ENCODE measurements around the gene PRR12. TPM values are rescaled to one million over a fixed set of nuclear protein-coding genes. Genes with fewer than 3 reads are reported as not detected.
"Not testable (repeated sequence)": the region's sequence is repeated elsewhere in the genome, so short reads cannot be mapped to it uniquely, and the experiment has no call there.

Gene PRR12
- polyA plus RNA-seq, 4 donors, result 15.4 to 31.1 (median 20.3) TPM

DNA sequence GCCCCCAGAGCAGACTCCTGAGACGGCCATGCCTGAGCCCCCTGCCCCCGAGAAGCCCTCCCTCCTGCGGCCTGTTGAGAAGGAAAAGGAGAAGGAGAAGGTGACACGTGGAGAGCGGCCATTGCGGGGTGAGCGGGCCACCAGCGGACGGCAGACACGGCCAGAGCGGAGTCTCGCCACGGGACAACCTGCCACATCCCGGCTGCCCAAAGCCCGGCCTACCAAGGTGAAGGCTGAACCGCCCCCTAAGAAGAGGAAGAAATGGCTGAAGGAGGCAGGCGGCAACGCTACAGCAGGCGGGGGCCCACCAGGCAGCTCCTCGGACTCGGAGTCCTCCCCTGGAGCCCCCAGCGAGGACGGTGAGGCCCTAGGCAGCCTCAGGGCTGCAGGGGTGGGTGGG, 24.9 kb downstream of the PRR12 start:
- DNase-seq (ENCODE audit: low read depth in 4 of 4, low spot score in 3 of 4), result no peak

DNA sequence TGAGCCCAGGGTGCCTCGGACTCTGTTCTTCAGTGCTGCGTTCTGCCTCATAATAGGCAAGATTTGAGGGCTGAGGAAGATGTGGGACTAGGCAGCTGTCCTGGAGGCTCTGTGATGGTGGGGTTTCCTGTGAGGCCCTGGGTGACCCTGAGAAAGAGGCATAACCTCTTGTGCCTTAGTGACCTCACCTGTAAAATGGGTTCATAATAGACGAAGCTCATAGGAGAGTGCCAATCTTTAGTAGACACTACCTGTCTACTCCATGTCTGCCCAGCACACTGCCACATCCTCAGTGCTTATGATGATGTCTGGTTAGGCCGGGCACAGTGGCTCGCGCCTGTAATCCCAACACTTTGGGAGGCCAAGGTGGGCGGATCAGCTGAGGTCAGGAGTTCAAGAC, 25.6 kb downstream of the PRR12 start:
- no peak for DNase-seq (ENCODE audit: low read depth in 4 of 4, low spot score in 3 of 4)

DNA sequence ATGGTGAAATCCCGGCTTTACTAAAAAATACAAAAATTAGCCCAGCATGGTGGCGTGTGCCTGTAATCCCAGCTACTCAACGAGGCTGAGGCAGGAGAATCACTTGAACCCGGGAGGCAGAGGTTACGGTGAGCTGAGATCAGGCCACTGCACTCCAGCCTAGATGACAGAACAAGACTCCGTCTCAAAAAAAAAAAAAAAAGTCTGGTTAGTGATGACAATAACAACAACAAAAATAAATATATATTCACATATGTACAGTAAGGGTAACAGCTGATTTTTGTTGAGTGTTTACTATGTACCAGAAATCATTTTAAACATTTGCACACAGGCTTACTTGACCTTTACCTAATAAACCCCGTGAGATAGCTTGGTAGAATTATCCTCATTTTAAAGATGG, 26.0 kb downstream of the PRR12 start:
- DNase-seq (ENCODE audit: low read depth in 4 of 4, low spot score in 3 of 4), result no peak

DNA sequence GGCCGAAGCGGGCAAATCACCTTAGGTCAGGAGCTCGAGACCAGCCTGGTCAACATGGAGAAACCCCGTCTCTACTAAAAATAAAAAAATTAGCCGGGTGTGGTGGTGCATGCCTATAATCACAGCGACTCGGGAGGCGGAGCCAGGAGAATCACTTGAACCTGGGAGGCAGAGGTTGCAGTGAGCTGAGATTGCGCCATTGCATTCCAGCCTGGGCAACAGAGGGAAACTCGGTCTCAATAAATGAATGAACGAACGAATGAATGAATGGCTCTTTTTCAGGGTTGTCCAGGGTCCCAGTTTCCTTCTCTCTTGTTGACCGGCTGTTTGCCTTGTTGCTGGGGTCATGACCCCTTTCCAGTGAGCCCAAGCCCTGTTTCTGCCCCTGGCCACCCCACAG, 26.9 kb downstream of the PRR12 start:
- not testable (repeated sequence) for DNase-seq (ENCODE audit: low read depth in 4 of 4, low spot score in 3 of 4)

DNA sequence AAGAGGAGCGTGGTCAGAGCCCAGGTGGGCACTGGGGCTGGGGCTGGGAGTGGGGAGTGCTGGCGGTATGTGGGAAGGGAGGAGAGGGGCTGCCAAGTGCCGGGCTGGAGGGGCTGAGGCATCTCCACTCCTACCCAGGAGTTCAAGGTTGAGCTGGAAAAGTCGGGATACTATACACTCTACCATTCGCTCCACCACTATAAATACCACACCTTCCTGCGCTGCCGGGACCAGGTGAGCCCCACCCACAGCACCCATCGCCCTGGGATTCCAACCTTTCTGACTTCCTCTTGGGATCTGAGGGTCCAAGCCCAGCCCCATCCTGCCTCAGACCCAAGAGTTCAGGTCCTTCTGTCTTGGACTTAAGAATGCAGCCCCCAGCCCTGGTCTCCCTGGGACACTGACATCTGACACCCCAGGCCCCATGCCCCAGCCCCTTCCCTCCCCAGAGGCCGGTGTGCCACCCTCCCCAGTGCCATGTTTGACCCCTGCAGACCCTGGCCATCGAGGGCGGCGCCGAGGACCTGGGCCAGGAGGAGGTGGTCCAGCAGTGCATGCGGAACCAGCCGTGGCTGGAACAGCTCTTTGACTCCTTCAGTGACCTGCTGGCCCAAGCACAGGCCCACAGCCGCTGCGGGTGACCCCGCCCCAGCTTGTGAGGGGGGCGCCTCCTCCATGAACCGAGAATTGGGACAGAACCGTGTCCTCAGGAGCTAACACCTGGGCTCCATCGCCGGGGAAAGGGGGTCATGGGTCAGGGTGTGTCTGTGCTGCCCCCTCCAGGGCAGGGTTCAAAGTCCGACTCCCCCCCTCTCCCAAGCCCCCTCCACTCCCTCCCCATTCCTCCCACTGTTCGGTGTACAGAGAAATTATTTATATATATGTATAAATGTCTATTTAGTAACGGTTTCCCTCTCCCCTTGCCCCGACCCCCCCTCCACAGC, 34.3 kb downstream of the PRR12 start:
- DNase-seq (ENCODE audit: low read depth in 4 of 4, low spot score in 3 of 4), result no peak

DNA sequence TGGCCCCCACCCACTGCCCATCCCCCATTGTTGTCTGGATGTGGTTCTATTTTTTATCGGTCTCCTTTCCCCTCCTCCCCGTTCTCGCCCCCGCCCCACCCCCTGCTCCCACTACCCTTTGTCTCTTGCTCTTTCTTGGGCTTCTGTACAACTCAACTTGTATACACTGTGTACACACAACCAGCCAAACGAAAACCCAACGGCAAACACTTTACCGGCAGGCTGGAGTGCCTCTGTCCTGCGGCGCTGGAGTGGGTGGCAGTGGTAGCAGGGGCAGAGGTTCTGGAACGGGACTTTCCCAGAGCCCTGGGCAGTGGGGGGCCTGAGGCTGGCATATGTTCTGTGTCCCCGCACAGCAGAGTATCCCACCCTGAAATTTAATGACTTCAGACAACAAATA, 35.2 kb downstream of the PRR12 start:
- no peak for DNase-seq (ENCODE audit: low read depth in 4 of 4, low spot score in 3 of 4)

DNA sequence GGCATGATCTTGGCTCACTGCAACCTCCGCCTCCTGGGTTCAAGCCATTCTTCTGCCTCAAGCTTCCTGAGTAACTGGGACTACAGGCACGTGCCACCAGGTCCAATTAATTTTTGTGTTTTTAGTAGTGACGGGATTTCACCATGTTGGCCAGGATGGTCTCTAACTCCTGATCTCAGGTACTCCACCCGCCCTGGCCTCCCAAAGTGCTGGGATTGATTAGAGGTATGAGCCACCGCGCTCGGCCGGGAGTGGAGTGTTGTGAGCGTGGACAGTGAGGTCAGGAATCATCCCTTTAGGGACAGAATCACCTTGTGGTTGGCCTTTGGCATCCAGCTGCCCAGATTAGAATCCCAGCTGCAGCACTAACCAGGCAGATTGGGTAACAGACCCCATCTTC, 38.7 kb downstream of the PRR12 start:
- DNase-seq (ENCODE audit: low read depth in 4 of 4, low spot score in 3 of 4), result no peak

DNA sequence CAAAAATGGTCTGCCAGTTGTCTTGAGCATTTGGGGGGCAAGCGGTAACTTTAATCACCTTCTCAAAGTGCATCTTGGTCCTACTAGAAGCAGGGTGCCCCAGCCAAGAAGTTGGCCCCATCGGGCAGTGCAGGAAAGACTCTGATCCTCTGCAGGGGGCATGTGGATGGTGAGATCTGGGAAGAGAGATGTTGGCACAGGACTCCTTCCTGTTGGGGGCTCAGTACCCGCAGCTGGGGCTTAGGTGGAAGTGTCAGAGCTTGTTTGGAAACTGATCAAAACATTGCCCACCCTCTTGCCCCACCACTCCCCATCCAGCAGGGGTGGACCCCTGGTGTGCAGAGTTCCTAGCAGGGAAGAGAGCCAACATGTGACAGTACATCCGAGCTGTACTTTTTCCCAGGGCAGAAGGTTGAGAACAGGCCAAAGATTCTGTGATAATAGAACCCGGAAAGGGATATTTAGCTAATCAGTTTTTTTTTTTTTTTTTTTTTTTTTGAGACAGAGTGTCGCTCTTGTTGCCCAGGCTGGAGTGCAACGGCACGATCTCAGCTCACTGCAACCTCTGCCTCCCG, 40.1 kb downstream of the PRR12 start:
- DNase-seq (ENCODE audit: low read depth in 4 of 4, low spot score in 3 of 4), result no peak

DNA sequence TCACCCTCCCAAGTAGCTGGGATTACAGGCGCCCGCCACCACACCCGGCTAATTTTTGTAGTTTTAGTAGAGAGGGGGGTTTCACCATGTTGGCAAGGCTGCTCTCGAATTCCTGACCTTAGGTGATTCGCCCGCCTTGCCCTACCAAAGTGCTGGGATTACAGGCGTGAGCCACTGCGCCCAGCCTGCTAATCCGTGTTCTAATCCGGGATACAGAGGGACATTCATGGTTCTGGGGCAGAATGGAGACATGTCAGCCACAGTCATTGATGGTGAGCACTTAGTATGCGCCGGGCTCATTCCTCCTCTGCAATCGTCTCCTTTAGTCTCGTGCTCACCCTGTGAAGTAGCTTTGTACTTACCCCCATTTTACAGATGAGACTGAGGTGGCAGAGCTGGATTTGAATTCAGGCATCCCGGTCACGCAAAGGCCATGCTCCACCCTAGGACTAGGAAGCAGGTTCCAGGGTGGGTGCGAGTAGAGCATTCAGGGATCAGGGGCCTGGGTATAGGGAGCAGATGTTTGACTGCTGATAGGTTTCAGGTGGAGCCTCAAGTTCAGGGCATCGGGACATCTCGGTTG, 40.7 kb downstream of the PRR12 start:
- no peak for DNase-seq (ENCODE audit: low read depth in 4 of 4, low spot score in 3 of 4)

DNA sequence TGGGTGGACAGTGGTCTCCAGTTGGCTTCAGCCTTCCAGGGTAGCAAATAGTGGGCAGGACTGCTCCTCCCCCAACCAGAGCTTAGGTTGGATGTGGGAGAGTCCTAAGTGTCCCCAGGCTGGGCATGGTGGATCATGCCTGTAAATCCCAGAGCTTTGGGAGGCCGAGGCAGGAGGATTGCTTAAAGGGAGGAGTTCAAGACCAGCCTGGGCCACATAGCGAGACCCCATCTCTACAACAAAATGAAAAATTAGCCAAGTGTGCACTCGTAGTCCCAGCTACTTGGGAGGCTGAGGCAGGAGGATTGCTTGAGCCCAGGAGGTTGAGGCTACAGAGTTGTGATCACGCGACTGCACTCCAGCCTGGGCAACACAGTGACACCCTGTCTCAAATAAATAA, 41.6 kb downstream of the PRR12 start:
- no peak for DNase-seq (ENCODE audit: low read depth in 4 of 4, low spot score in 3 of 4)

DNA sequence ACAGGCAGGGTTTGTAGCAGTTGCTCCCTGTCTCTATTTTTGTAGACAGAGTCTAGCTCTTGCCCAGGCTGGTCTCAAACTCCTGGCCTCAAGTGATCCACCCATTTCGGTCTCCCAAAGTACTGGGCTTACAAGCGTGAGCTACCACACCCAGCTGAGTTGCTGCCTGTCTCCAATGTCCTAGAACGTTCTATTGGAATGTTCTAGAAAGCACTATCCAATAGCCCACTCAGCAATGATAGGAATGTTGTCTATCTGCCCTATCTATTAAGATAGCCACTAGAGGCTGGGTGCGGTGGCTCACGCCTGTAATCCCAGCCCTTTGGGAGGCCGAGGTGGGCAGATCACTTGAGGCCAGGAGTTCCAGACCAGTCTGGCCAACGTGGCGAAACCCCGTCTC, 42.3 kb downstream of the PRR12 start:
- not testable (repeated sequence) for DNase-seq (ENCODE audit: low read depth in 4 of 4, low spot score in 3 of 4)

DNA sequence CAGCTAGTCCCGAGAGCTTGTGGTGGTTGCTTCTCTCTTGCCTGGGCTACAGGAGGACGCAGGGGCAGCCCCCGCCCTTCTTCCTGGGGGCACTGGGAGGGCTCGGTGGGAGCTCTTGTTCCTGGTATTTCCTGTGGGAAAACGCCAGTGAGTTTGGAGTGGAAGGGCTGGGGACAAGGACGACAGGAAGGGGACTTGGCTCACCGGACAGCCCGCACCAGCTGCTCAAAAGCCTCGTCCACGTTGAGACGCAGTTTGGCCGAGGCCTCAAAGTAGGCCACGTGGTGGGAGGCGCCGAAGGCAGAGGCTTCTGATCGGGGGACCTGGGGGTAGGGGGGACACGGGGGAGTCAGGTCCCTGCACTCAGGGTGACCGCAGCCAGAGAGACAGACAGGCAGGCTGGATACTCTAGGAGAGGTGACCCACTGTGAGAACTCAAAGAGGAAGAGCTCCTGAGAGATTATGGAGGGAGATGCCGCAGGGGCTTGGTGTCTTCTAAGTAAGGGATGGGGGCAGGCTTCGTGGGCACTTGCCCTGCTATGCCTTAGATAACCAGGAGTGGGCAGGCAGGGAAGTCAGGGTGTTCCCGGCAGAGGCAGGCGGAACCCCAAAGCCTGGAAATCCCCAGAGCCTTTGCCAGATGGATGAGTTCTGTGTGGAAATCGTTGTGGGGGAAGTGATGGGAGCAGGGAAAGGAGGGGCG, 44.7 kb downstream of the PRR12 start:
- DNase-seq (ENCODE audit: low read depth in 4 of 4, low spot score in 3 of 4), result no peak

DNA sequence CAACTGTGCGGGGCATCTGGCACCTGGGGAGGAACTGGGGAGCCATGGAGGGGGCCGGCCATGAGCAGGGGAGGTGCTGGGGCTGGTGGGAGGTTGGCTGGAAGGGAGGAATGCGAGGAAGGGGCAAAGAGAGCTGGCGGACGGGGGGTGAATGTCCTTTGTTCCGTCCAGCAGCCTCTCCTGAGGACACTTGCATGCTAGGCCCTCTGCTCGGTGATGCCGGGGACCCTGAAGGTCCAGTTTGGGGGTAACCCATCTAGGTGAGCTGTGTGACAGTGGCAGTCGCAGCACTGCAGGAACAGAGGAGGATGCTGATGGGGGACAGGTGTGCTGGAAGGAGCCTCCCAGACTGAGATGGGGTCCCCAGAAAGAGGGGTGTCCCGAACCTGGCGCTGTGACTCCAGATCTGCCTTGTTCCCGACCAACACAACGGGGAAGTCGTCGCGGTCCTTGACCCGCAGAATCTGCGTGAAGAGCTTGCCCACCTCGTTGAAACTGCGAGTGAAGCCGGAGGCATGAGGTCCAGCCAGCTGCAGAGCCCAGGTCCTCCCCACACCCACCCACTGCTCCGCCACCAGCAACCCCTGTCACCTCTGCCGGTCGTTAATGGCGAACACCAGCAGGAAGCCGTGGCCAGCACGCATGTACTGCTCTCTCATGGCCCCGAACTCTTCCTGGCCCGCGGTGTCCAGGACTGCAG, 45.4 kb downstream of the PRR12 start:
- DNase-seq (ENCODE audit: low read depth in 4 of 4, low spot score in 3 of 4), result no peak

DNA sequence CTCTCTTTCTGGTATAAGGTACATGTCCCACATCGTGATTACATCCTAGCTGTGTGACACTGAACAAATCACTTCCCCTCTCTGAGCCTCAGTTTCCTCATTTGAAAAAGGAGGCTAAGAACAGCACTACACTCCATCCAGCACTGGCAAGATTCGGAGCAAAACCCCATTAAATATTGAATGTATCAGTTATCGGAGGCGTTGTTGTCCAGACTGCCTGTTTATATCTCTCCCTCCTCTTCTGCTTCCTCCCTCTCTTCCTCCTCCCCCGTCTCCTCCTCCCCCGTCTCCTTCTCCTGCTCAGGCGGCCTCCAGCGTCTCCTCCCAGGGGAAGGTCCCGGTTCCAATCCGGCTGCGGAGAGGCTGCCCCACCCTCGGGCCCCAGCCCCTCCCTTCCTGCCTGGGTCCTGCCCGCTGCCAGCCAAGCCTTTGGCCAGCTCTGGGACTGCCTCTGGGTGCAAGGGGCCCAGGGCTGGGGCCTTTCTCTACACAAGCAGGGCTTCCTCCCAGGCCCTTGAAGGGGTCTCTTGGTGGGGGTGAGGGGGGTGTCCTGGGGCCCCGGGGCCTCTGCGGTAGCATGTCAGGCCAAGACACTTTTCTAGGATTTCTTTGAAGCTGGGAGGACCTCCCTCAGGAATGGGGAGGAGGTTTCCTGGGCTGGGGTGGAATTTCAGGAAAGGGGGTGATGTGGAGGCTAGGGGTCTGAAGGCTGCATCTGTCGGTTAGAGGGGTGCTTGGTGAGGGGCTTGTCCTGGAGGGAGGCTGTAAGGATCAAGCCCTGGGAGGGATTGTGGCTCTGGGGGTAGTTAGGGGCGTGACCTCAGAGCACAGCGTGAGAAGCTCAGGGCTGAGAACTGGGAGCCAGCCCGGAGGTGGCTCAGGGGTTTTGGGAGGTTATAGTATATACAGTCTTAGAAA, 47.1 kb downstream of the PRR12 start:
- no peak for DNase-seq (ENCODE audit: low read depth in 4 of 4, low spot score in 3 of 4)

DNA sequence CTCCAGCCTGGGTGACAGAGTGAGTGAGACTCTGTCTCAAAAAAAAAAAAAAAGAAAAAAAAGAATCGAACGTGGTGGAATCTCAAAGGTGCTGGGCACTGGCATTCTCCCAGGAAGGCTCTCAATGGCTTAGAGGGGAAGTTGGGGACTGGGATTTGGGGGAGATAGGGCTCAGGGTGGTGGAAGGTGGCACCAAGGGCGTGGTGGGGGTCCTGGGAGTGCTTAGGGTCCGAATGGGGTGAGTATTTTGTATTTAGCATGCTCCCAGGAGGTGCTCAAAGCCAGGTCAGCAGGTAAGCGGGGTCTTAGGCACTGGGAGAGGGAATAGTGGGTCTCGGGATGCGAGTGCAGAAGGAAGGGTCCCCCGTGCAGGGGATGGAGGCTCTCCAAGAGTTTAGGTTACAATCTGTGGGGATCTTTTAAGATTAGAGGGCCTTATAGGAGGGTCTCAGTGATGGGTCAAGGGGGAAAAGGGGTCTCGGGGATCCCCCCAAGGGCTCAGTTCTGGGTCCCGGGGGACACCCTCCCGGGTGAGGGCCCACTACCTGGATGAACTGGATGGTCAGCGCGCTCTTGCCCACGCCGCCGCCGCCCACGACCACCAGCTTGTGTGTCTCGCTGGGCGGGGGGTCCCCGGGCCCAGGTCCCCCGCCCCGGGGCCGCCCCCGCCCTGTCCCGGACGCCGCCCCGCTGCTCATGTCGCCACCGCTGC, 48.6 kb downstream of the PRR12 start:
- DNase-seq (ENCODE audit: low read depth in 4 of 4, low spot score in 3 of 4), result no peak

DNA sequence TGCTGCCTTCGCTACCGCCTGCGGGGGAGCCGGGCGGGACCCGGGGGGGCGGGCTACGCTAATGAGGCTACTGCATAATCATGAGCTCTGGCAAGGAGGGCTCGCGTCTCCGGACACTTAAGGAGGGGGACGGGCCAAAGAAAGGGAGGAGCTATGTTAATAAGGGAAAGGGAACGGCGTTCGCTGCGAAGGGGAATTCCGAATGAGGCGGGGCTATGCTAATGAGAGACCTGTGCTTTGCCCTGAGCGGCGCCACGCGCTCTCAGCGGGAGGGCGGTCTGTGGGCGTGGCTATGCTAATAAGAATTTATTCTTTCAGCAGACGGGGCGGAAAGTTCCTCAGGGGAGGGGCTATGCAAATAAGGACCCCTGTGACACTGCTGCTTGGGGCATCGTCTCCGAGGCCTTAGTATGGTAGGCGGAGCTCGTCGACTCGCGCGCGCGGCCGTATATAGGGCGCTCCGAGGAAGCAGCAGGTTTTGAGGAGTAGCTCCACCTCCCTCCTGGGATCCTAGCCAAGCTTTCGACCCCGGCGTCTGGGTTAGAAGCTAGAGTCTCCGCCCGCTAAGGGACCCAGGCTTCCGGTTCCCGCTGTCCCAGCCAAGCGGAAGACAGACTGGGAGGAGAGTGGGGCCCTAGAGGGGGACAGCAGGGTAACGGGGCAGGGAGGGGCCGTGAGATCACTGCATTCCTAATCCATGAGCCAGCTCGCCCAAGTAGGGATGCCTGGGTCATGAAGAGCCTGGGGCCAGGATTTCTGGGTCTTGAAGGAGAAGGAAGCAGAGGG, 49.3 kb downstream of the PRR12 start, which contains the start of gene RRAS:
Gene RRAS (minus strand): TSS at position 31 of the 786 bp plus-strand sequence. CDS start 45 bp downstream, outside the sequence.
- DNase-seq (ENCODE audit: low read depth in 4 of 4, low spot score in 3 of 4), result peak; percentile 99 to 100 (median 99)

DNA sequence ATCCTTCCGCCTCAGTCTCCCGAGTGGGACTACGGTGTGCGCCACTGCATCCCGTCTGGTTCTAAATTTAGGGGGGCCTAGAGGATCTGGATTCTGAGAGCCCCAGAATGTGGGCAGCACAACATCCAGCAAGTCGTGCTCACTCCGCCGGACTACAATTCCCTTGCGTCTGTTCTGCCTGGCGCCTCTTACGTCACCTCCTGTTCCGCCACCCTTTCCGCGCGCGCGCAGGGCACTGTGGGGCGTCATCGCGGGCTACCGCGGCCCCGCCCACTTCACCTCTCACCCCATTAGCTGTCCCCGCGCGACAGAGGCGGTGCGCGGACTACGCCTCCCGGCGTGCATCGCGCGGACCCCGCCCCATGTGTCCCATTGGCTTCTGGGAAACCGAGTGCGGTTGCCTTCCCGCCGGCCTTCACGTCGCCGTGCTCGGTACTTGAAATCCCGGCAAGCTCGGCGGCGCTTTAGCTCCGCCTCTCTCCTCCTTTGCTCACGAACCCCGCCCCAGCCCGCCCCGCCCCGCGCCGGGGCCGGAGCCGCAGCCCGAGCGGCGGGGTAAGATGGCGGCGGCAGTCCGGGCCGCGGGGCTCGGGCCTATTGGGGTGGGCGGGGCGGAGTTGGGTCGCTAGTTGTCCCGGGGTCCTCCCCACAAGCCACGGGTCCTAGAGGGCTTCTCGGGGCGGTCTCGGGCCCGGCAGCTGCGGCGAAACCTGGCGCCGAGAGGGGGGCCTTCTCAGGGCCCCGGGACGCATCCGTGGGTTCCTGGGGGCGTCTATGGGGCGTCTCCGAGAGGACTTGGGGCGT, 50.9 kb downstream of the PRR12 start, which contains the start of gene SCAF1:
Gene SCAF1 (plus strand): TSS at position 522 of the 804 bp plus-strand sequence. CDS start 2,818 bp downstream, outside the sequence.
- peak; percentile 94 to 98 (median 97) for DNase-seq (ENCODE audit: low read depth in 4 of 4, low spot score in 3 of 4)
